ENCODE results near the gene LAG3.

The LAG3 gene

GRCh38 chr12:6818222-6818621, 45.9 kb downstream of the LAG3 start:
- DNase-seq (ENCODE audit: low spot score): no peak
- H3K27ac ChIP-seq: no peak overlapping the region
- POLR2A ChIA-PET (ENCODE audit: low non-redundant PET): no interaction called here
- CTCF ChIA-PET: interaction anchor here (0.6 kb wide), 1 partner anchor 15 kb away, joined by 3 read pairs; no protein-coding TSS in a partner anchor
- TF ChIP-seq CTCF (conservative IDR thresholded peaks at IDR 0.05; ENCODE audit: low read depth): no peak

GRCh38 chr12:6818645-6819044, 46.3 kb downstream of the LAG3 start:
- CTCF ChIA-PET: interaction anchor here (0.6 kb wide), 1 partner anchor 15 kb away, joined by 3 read pairs; no protein-coding TSS in a partner anchor
- DNase-seq (ENCODE audit: low spot score): no peak
- POLR2A ChIA-PET (ENCODE audit: low non-redundant PET): no interaction called here
- no peak for TF ChIP-seq CTCF (conservative IDR thresholded peaks at IDR 0.05; ENCODE audit: low read depth)
- H3K27ac ChIP-seq: no peak overlapping the region

- TF ChIP-seq CTCF (conservative IDR thresholded peaks at IDR 0.05; ENCODE audit: low read depth): no peak
- DNase-seq (ENCODE audit: low spot score): no peak
- ChIA-PET CTCF (no interaction called here), POLR2A (ENCODE audit: low non-redundant PET) (no interaction called here)
- no peak overlapping the region for H3K27ac ChIP-seq
Measured at GRCh38 chr12:6819106-6820030, 47.0 kb downstream of the LAG3 start.

- no peak overlapping the region for H3K27ac ChIP-seq
- ChIA-PET POLR2A (ENCODE audit: low non-redundant PET) (no interaction called here), CTCF (no interaction called here)
- TF ChIP-seq CTCF (conservative IDR thresholded peaks at IDR 0.05; ENCODE audit: low read depth): no peak
- no peak for DNase-seq (ENCODE audit: low spot score)
Measured at GRCh38 chr12:6820166-6820565, 47.8 kb downstream of the LAG3 start.

- no peak for TF ChIP-seq CTCF (conservative IDR thresholded peaks at IDR 0.05; ENCODE audit: low read depth)
- ChIA-PET CTCF (interaction anchor here (0.6 to 1.0 kb wide), 2 partner anchors 13 to 136 kb away, joined by 3 read pairs; no protein-coding TSS in a partner anchor), POLR2A (ENCODE audit: low non-redundant PET) (interaction anchor here (0.6 kb wide), 2 partner anchors 69 to 98 kb away, joined by 3 to 4 read pairs; partner anchors contain the start of gene COPS7A)
- DNase-seq (ENCODE audit: low spot score): no peak
- H3K27ac ChIP-seq: no peak within 1 kb of the TSS
Measured at GRCh38 chr12:6821591-6822425, 49.5 kb downstream of the LAG3 start, which contains the start of gene GPR162. Gene GPR162, plus strand, starts transcription at chr12:6821821. Its CDS starts 2,078 bp downstream, at chr12:6823899.

- CTCF ChIA-PET: no interaction called here
- no peak for DNase-seq (ENCODE audit: low spot score)
- no peak for TF ChIP-seq CTCF (conservative IDR thresholded peaks at IDR 0.05; ENCODE audit: low read depth)
- POLR2A ChIA-PET (ENCODE audit: low non-redundant PET): no interaction called here
- H3K27ac ChIP-seq: no peak overlapping the region
Measured at GRCh38 chr12:6822426-6823135, 50.3 kb downstream of the LAG3 start.

All from RWPE1 (cell line).